ENCODE measurements around the gene YDJC.
"Not testable (repeated sequence)": the region's sequence is repeated elsewhere in the genome, so short reads cannot be mapped to it uniquely, and the experiment has no call there.

The YDJC gene

GRCh38 chr22:21605887-21606564 is 23.8 kb downstream of the YDJC start:
- DNase-seq = no peak

GRCh38 chr22:21603973-21604372 is 25.8 kb downstream of the YDJC start:
- DNase-seq = no peak

- DNase-seq = no peak
Measured at GRCh38 chr22:21602579-21602978, 27.2 kb downstream of the YDJC start.

GRCh38 chr22:21599053-21599893 is 30.5 kb downstream of the YDJC start:
- no peak for DNase-seq

GRCh38 chr22:21598302-21598701 is 31.5 kb downstream of the YDJC start:
- no peak for DNase-seq

- DNase-seq = not testable (repeated sequence)
Measured at GRCh38 chr22:21596356-21597135, 33.3 kb downstream of the YDJC start.

- DNase-seq = no peak
Measured at GRCh38 chr22:21594865-21595452, 34.9 kb downstream of the YDJC start.

GRCh38 chr22:21593406-21594232 is 36.2 kb downstream of the YDJC start:
- DNase-seq = no peak

- DNase-seq = no peak
Measured at GRCh38 chr22:21592422-21592821, 37.4 kb downstream of the YDJC start.

GRCh38 chr22:21591695-21592094 is 38.1 kb downstream of the YDJC start:
- DNase-seq = no peak

- DNase-seq = no peak
Measured at GRCh38 chr22:21590809-21591641, 38.8 kb downstream of the YDJC start.

- no peak for DNase-seq
Measured at GRCh38 chr22:21589396-21589795, 40.4 kb downstream of the YDJC start.

GRCh38 chr22:21587803-21588611 is 41.8 kb downstream of the YDJC start:
- peak in 2 of 5 experiments; percentile 21 to 73 for DNase-seq

GRCh38 chr22:21585389-21585788 is 44.4 kb downstream of the YDJC start:
- no peak for DNase-seq

GRCh38 chr22:21582801-21583740 is 46.8 kb downstream of the YDJC start:
- DNase-seq = no peak

- not testable (repeated sequence) for DNase-seq
Measured at GRCh38 chr22:21581009-21581713, 48.7 kb downstream of the YDJC start.

GRCh38 chr22:21580623-21581007 is 49.2 kb downstream of the YDJC start:
- not testable (repeated sequence) for DNase-seq

GRCh38 chr22:21579474-21579851 is 50.4 kb downstream of the YDJC start:
- DNase-seq = no peak

Measured in T-helper 2 cell (primary cell).